ENCODE results near the gene CELF3. TPM values are rescaled to one million over a fixed set of nuclear protein-coding genes. Genes with fewer than 3 reads are reported as not detected.

CELF3 gene
- total and polyA plus RNA-seq, 2 donors (not counting 1 experiment from before 2014, with no cell fraction given): not detected

DNA sequence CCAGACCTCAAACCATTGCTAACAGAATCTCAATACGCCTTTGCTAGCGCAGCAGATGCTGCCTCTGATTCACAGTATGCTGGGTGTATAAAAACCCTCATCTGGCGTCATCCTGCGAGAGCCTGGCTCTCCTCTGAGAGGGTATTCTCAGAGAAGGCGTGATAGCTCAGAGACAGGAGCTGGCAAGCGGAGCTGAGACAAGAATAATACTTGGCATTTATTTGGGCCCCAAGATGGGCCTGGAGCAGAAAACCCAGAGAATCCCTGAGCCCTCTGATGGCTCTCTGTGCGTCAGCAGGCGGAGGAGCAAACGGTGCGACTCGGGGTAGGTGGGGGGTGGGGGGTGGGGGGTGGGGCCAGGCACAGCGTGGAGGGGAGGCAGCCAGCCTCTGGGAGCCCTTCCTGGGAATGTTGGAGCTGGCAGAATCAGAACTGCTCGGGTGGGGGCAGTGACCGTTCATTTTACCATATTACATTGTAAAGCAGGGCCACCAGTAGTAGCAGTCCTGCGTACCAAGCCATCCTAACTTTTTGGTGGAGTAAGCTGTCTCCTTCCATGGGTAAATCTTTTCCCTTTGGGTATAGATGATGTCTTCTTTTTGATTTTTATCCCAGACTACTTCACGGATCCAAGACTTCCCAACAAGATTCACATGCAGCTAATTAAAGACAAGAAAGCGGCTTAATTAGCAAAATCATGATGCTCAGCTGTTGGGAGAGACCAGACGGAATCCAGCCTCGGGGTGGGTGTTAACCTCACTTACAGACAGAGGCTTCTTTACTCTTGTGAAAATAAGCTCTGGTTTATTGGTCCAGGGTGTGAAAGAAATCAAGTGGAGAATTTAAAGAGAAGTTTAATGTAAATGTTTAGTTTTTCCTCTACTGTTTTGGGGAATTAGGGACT lies 11.8 kb upstream of the CELF3 start:
- ChIA-PET POLR2A (no interaction called here), CTCF (interaction anchor here (1.2 kb wide), 1 partner anchor 108 kb away, joined by 3 read pairs; no protein-coding TSS in a partner anchor)
- ATAC-seq (ENCODE audit: low read depth): no peak
- H3K27ac ChIP-seq (ENCODE audit: low read length in 2 of 2): no peak overlapping the region
- H3K4me1 Mint-ChIP-seq: no peaks in the 10 kb centered on the region
- no peaks in the 10 kb centered on the region for H3K9me3 Mint-ChIP-seq (ENCODE audit: insufficient read depth)
- H3K4me3 ChIP-seq (ENCODE audit: control extremely low read depth in 1 of 5, extremely low read depth in 1 of 5, insufficient read depth in 1 of 5, low read depth in 2 of 5, low read length in 4 of 5): no peak overlapping the region
- H3K27me3 Mint-ChIP-seq: peaks cover 70% of the 10 kb centered on the region
- intact Hi-C loops (cut with micrococcal nuclease): loop anchor here (10.0 kb wide), 1 partner anchor 106 kb away; the partner anchor contains the start of genes C2CD4D and RORC
- no peaks in the 10 kb centered on the region for H3K79me2 ChIP-seq (ENCODE audit: control insufficient read depth, insufficient read depth, low read length)
- H3K27me3 ChIP-seq (replicated peaks in 1 of 4; ENCODE audit: control extremely low read depth in 1 of 4, control insufficient read depth in 3 of 4, insufficient read depth in 4 of 4, low read length in 3 of 4): peaks cover 0 to 43% (median 22%) of the 10 kb centered on the region in 4 experiments
- no peak overlapping the region for H3K4me3 Mint-ChIP-seq
- no peaks in the 10 kb centered on the region for H3K4me1 ChIP-seq (ENCODE audit: control insufficient read depth in 2 of 2, insufficient read depth in 2 of 2, low read length in 2 of 2)
- no peak overlapping the region for H3K27ac Mint-ChIP-seq
- H2AFZ ChIP-seq (ENCODE audit: insufficient read depth, low read depth, low read length, poor library complexity, severe bottlenecking): no peak overlapping the region
- H3K4me2 ChIP-seq (replicated peaks; ENCODE audit: low read depth, low read length, poor library complexity, severe bottlenecking): no peak overlapping the region
- no peak overlapping the region for H3K9ac ChIP-seq (ENCODE audit: low read length)
- 80% methylated on average over 12 of the region's 19 CpGs for WGBS (ENCODE audit: insufficient coverage)
- H3K36me3 ChIP-seq (replicated peaks in 1 of 2; ENCODE audit: control extremely low read depth in 1 of 2, control insufficient read depth in 1 of 2, extremely low read depth in 1 of 2, insufficient read depth in 2 of 2, low read length in 1 of 2): no peaks in the 10 kb centered on the region
- DNase-seq: no peak
- TF ChIP-seq, protein P1, sequence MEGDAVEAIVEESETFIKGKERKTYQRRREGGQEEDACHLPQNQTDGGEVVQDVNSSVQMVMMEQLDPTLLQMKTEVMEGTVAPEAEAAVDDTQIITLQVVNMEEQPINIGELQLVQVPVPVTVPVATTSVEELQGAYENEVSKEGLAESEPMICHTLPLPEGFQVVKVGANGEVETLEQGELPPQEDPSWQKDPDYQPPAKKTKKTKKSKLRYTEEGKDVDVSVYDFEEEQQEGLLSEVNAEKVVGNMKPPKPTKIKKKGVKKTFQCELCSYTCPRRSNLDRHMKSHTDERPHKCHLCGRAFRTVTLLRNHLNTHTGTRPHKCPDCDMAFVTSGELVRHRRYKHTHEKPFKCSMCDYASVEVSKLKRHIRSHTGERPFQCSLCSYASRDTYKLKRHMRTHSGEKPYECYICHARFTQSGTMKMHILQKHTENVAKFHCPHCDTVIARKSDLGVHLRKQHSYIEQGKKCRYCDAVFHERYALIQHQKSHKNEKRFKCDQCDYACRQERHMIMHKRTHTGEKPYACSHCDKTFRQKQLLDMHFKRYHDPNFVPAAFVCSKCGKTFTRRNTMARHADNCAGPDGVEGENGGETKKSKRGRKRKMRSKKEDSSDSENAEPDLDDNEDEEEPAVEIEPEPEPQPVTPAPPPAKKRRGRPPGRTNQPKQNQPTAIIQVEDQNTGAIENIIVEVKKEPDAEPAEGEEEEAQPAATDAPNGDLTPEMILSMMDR (IDR thresholded peaks at IDR 0.05): no peak
- no peak for TF ChIP-seq EZH2 (IDR thresholded peaks at IDR 0.05; ENCODE audit: borderline replicate concordance, insufficient read depth, low read depth, low read length, poor library complexity, severe bottlenecking)
- no peaks in the 10 kb centered on the region for H3K9me3 ChIP-seq (ENCODE audit: control extremely low read depth in 1 of 3, control insufficient read depth in 2 of 3, insufficient read depth in 1 of 3, low read length in 2 of 3)
- H4K20me1 ChIP-seq (ENCODE audit: control insufficient read depth, insufficient read depth, low read length, poor library complexity, severe bottlenecking): no peaks in the 10 kb centered on the region
